Measurements from ENCODE around the gene FAU.

Gene FAU

DNA sequence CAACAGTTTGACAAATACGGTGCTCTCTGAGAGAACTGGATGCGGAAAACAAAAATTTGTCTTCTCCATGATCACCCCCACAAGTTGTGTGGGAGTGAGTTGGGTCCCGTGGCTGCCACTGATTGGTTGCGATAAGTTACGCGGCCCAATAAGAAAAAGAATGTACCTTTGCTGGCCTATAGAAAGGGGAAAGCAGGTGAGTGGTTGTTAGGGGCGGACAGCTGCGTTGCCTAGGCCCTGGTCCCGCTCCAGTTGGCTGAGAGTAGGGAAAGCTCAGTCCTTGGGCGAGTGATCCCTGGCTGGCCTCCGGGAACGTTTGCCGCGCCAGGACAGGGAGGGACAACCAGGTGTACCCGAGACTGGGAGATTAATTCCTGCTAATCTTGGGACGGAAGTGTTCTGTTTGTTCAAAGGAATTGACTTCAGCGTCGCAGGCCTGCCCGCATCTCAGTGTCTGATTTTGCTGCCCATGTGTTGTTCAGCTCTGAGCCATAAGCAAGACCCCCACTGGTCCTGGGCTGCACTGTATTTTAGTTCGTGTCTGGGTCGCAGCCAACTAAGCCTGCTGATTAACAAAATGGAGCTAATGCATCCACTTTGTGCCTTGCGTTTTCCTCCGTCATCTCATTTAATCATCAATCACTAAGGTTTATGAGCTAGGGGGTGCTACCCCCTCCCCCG, 13.2 kb upstream of the FAU start (continued):
- TF ChIP-seq, protein P1, sequence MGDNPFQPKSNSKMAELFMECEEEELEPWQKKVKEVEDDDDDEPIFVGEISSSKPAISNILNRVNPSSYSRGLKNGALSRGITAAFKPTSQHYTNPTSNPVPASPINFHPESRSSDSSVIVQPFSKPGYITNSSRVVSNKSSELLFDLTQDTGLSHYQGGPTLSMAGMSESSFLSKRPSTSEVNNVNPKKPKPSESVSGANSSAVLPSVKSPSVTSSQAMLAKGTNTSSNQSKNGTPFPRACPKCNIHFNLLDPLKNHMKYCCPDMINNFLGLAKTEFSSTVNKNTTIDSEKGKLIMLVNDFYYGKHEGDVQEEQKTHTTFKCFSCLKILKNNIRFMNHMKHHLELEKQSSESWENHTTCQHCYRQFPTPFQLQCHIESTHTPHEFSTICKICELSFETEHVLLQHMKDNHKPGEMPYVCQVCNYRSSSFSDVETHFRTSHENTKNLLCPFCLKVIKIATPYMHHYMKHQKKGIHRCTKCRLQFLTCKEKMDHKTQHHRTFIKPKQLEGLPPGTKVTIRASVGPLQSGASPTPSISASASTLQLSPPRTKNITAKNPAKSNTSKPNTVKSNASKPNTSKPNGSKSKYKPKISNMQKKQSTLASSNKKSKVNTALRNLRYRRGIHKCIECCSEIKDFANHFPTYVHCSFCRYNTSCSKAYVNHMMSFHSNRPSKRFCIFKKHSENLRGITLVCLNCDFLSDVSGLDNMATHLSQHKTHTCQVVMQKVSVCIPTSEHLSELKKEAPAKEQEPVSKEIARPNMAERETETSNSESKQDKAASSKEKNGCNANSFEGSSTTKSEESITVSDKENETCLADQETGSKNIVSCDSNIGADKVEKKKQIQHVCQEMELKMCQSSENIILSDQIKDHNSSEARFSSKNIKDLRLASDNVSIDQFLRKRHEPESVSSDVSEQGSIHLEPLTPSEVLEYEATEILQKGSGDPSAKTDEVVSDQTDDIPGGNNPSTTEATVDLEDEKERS (tag by site-specific recombination; IDR thresholded peaks at IDR 0.05): no peak
- TF ChIP-seq, protein P2, sequence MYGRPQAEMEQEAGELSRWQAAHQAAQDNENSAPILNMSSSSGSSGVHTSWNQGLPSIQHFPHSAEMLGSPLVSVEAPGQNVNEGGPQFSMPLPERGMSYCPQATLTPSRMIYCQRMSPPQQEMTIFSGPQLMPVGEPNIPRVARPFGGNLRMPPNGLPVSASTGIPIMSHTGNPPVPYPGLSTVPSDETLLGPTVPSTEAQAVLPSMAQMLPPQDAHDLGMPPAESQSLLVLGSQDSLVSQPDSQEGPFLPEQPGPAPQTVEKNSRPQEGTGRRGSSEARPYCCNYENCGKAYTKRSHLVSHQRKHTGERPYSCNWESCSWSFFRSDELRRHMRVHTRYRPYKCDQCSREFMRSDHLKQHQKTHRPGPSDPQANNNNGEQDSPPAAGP (tag by site-specific recombination; IDR thresholded peaks at IDR 0.05): peak; percentile 15; the same call in 1 of the 2 replicates
- TF ChIP-seq ZNF660 (tag by site-specific recombination; IDR thresholded peaks at IDR 0.05): peak; percentile 18; the same call in 1 of the 2 replicates
- TF ChIP-seq, protein P3, sequence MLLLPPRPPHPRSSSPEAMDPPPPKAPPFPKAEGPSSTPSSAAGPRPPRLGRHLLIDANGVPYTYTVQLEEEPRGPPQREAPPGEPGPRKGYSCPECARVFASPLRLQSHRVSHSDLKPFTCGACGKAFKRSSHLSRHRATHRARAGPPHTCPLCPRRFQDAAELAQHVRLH (tag by site-specific recombination; IDR thresholded peaks at IDR 0.05): no peak
- peak; percentile 90 for TF ChIP-seq SP2 (tag by site-specific recombination; IDR thresholded peaks at IDR 0.05)
- no peak for TF ChIP-seq FEZF1 (tag by site-specific recombination; IDR thresholded peaks at IDR 0.05)
- TF ChIP-seq ZNF600 (tag by site-specific recombination; IDR thresholded peaks at IDR 0.05): peak; percentile 38
- no peak for TF ChIP-seq ZNF24 (tag by site-specific recombination; IDR thresholded peaks at IDR 0.05)
- TF ChIP-seq, protein P4, sequence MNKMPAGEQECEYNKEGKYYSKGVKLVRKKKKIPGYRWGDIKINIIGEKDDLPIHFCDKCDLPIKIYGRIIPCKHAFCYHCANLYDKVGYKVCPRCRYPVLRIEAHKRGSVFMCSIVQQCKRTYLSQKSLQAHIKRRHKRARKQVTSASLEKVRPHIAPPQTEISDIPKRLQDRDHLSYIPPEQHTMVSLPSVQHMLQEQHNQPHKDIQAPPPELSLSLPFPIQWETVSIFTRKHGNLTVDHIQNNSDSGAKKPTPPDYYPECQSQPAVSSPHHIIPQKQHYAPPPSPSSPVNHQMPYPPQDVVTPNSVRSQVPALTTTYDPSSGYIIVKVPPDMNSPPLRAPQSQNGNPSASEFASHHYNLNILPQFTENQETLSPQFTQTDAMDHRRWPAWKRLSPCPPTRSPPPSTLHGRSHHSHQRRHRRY (tag by site-specific recombination; IDR thresholded peaks at IDR 0.05): no peak
- no peak for TF ChIP-seq ZNF114 (tag by site-specific recombination; IDR thresholded peaks at IDR 0.05)
- no peak for TF ChIP-seq OVOL3 (tag by site-specific recombination; IDR thresholded peaks at IDR 0.05)
- TF ChIP-seq ZNF677 (tag by site-specific recombination; IDR thresholded peaks at IDR 0.05): no peak
- no peak for TF ChIP-seq ZBTB1 (tag by site-specific recombination; IDR thresholded peaks at IDR 0.05)
- TF ChIP-seq IKZF3 (tag by site-specific recombination; IDR thresholded peaks at IDR 0.05): peak; percentile 89
- TF ChIP-seq, protein P5, sequence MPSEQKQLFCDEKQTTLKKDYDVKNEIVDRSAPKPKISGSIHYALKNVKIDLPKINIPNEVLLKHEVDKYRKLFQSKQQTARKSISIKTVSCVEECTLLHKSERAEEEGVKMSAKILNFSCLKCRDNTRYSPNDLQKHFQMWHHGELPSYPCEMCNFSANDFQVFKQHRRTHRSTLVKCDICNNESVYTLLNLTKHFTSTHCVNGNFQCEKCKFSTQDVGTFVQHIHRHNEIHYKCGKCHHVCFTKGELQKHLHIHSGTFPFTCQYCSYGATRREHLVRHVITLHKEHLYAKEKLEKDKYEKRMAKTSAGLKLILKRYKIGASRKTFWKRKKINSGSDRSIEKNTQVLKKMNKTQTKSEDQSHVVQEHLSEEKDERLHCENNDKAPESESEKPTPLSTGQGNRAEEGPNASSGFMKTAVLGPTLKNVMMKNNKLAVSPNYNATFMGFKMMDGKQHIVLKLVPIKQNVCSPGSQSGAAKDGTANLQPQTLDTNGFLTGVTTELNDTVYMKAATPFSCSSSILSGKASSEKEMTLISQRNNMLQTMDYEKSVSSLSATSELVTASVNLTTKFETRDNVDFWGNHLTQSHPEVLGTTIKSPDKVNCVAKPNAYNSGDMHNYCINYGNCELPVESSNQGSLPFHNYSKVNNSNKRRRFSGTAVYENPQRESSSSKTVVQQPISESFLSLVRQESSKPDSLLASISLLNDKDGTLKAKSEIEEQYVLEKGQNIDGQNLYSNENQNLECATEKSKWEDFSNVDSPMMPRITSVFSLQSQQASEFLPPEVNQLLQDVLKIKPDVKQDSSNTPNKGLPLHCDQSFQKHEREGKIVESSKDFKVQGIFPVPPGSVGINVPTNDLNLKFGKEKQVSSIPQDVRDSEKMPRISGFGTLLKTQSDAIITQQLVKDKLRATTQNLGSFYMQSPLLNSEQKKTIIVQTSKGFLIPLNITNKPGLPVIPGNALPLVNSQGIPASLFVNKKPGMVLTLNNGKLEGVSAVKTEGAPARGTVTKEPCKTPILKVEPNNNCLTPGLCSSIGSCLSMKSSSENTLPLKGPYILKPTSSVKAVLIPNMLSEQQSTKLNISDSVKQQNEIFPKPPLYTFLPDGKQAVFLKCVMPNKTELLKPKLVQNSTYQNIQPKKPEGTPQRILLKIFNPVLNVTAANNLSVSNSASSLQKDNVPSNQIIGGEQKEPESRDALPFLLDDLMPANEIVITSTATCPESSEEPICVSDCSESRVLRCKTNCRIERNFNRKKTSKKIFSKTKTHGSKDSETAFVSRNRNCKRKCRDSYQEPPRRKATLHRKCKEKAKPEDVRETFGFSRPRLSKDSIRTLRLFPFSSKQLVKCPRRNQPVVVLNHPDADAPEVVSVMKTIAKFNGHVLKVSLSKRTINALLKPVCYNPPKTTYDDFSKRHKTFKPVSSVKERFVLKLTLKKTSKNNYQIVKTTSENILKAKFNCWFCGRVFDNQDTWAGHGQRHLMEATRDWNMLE (tag by site-specific recombination; conservative IDR thresholded peaks at IDR 0.05; ENCODE audit: low read depth): no peak
- no peak; the same call in 1 of the 2 replicates for TF ChIP-seq ZNF2 (tag by site-specific recombination; IDR thresholded peaks at IDR 0.05)
- peak; percentile 50 for TF ChIP-seq GLIS1 (tag by site-specific recombination; IDR thresholded peaks at IDR 0.05)
- TF ChIP-seq ZNF621 (tag by site-specific recombination; IDR thresholded peaks at IDR 0.05): no peak
- no peak for TF ChIP-seq ZNF670 (tag by site-specific recombination; IDR thresholded peaks at IDR 0.05; ENCODE audit: low read depth)
- no peak for TF ChIP-seq ZNF211 (tag by site-specific recombination; IDR thresholded peaks at IDR 0.05; ENCODE audit: low read depth)
- no peak for TF ChIP-seq ZNF202 (tag by site-specific recombination; IDR thresholded peaks at IDR 0.05; ENCODE audit: borderline replicate concordance)
- TF ChIP-seq, protein P6, sequence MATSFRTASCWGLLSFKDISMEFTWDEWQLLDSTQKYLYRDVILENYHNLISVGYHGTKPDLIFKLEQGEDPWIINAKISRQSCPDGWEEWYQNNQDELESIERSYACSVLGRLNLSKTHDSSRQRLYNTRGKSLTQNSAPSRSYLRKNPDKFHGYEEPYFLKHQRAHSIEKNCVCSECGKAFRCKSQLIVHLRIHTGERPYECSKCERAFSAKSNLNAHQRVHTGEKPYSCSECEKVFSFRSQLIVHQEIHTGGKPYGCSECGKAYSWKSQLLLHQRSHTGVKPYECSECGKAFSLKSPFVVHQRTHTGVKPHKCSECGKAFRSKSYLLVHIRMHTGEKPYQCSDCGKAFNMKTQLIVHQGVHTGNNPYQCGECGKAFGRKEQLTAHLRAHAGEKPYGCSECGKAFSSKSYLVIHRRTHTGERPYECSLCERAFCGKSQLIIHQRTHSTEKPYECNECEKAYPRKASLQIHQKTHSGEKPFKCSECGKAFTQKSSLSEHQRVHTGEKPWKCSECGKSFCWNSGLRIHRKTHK (tag by site-specific recombination; IDR thresholded peaks at IDR 0.05): no peak
- TF ChIP-seq ZNF529 (tag by site-specific recombination; IDR thresholded peaks at IDR 0.05; ENCODE audit: insufficient replicate concordance): no peak
- TF ChIP-seq YY1 (tag by site-specific recombination; IDR thresholded peaks at IDR 0.05): no peak
- TF ChIP-seq ZNF324 (tag by site-specific recombination; IDR thresholded peaks at IDR 0.05): no peak
- TF ChIP-seq ZBTB48 (tag by site-specific recombination; IDR thresholded peaks at IDR 0.05): peak; percentile 94
- TF ChIP-seq ZFHX2 (tag by site-specific recombination; conservative IDR thresholded peaks at IDR 0.05): peak; percentile 70

Data from HEK293 (cell line).